Pancreas (tissue), 10 donors: ENCODE measurements around the gene CCDC93. TPM values are rescaled to one million over a fixed set of nuclear protein-coding genes. Genes with fewer than 3 reads are reported as not detected.
A peak's percentile ranks its signal among the peaks of the same experiment; 100 is the strongest.

Experiments
- ATAC-seq, 4 donors: fragments of 200-7000 bp; cut with Tn5 transposase; one replicate each; pipeline versions ENCODE4 v1.8.0 to v1.9.1; 2020; ENCODE audit warnings: mild to moderate bottlenecking in 4 of 4, moderate library complexity in 4 of 4
- DNase-seq, 6 donors: peaks; one replicate each; pipeline ENCODE4 v3.0.0-alpha.2; 2020
- FAIRE-seq: peaks from 2 replicates; lab custom pipeline; 2012; peaks lifted over from hg19 to GRCh38; lab: Jason Lieb, UNC
- H3K27ac ChIP-seq, 4 donors: fragments of 200-600 bp; sonication (generic); 1 replicate in 3 of 4; 2 replicates in 1 of 4; pipeline versions ENCODE4 v1.5.0 to v1.8.0; 2020
- H3K27me3 ChIP-seq, 4 donors: fragments of 200-600 bp; one replicate each; pipeline ENCODE4 v1.8.0; 2021
- H3K36me3 ChIP-seq, 3 donors: fragments of 200-600 bp; sonication (generic) in 1 of 3; one replicate each; pipeline versions ENCODE4 v1.5.0 to v1.8.0; 2020 to 2021
- H3K4me1 ChIP-seq, 3 donors: fragments of 200-600 bp; one replicate each; pipeline ENCODE4 v1.8.0; 2021
- H3K4me3 ChIP-seq, 4 donors: fragments of 200-600 bp; sonication (generic) in 2 of 4; one replicate each; pipeline versions ENCODE4 v1.5.0 to v1.8.0; 2020 to 2021
- H3K9me3 ChIP-seq, 4 donors: fragments of 200-600 bp; one replicate each; pipeline ENCODE4 v1.8.0; 2021
- CTCF ChIP-seq, 4 donors: fragments of 200-600 bp; sonication (generic) in 3 of 4; IDR thresholded peaks; one replicate each; pipeline versions ENCODE4 v1.5.0 to v1.8.0; 2021; ENCODE audit warnings: antibody characterized with exemption in 4 of 4
- whole genome bisulfite sequencing, 2 donors: extraction: QIAGEN DNeasy Blood & Tissue Kit; methylation state at CpG; one replicate each; pipeline ENCODE4 v1.1.7; 2013; 5-methylcytosine and 5-hydroxymethylcytosine counted together
- intact Hi-C, 3 donors: fragments of 100-400 bp; cut with DNase I; formaldehyde crosslinking; loops; one replicate each; pipeline versions ENCODE4 v1.11.1 to v1.14.2; 2022
- polyA plus RNA-seq, 2 donors: library from polyadenylated mRNA; stranded (reverse); fragments of 200-250 nt; gene quantifications; one replicate each; pipeline ENCODE4 v1.2.3, GENCODE V29; 2013
- total RNA-seq, 6 donors: library from RNA; stranded (reverse); fragmentation: NEBNext Ultra II Directional in 4 of 6; extraction: Animal tissue kit (Norgen Biotek cat#: 25700) in 4 of 6; gene quantifications; one replicate each; pipeline versions ENCODE4 v1.2.1 to v1.2.4, GENCODE V29; 2021 to 2023
- donor health status: healthy with polysubstance abuse.
- donor health status: DM: no; HTN: no; CAD: no; lungs with moderate emphysema.
- donor health status: DM: no; HTN: no; CAD: no.
- donor health status: control.
- donor health status: control.
- donor health status: Bipolar disorder and iron deficiency.
- donor health status: DM: yes; HTN: yes; CAD: no.
- donor health status: DM: no; HTN: no; CAD: no.
- donor health status: DM: no; HTN: no; CAD: no.
- donor health status: DM: yes; HTN: yes; CAD: no.

CCDC93 gene
- total and polyA plus RNA-seq, 8 donors = 8.2 to 28.6 (median 17.0) TPM

DNA sequence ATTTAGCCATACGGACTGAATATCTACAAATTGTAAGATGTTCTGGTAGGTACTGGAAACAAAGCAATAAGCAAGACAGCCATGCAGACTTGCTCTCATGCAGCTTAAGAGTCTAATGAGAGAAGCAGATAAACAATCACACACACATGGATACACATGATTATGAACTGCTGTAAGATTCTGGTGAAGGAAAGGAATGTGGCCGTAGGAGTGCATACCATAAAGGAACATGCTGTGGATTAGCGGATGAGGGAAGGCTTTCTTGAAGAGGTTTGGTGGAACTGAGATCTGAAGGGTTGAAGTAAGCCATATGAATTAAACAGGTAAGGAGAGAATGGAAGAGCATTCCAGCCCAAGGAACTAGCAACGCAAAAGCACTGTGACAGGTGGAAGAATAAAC, 13.8 kb downstream of the CCDC93 start:
- DNase-seq (no peak), FAIRE-seq (no peak), ATAC-seq (no peak)
- intact Hi-C loops = loop anchor here in 1 of 3 donors (10.0 kb wide), 1 partner anchor 165 kb away; no protein-coding TSS in a partner anchor
- no peak for TF ChIP-seq CTCF (IDR thresholded peaks at IDR 0.05)
- H3K27ac ChIP-seq = no peak overlapping the region
- H3K9me3 ChIP-seq = no peaks in the 10 kb centered on the region
- peaks cover 6 to 53% (median 9%) of the 10 kb centered on the region in 3 donors for H3K36me3 ChIP-seq
- H3K4me1 ChIP-seq = peaks cover 0 to 3% (median 0%) of the 10 kb centered on the region in 3 donors
- H3K27me3 ChIP-seq = no peaks in the 10 kb centered on the region
- H3K4me3 ChIP-seq = no peak overlapping the region
- 88 to 92% methylated on average over 4 of the region's 4 CpGs for WGBS, 2 donors

DNA sequence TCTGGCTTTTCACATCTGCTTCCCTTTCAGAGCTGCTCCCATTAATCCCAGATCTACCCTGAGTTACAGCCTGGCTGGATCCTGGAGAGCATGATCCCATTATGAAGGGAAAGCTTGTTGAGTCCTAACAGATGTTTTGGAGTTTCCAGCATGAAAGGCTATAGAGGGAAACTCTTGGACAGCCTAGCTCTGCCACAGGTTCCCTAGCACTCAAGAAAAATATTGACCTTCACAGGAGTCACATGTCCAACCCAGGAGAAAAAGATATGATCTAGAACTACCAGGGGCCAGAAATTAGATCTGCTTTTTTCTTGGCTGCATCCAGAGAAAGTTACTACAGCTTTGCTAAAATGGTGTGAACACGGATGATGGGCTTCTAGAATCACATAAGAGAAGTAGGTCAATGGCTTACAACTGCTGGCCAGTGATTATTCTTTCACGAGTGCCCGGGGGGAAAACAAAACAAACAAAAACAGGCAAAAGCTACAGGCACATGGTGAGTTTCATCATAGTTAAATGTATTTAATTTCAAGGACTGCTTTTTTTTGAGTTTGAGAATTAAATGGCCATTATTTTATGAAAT, 15.9 kb downstream of the CCDC93 start:
- Histone ChIP-seq H3K9me3 (no peaks in the 10 kb centered on the region), H3K27me3 (no peaks in the 10 kb centered on the region), H3K27ac (no peak overlapping the region), H3K4me1 (peaks cover 0 to 3% (median 0%) of the 10 kb centered on the region in 3 donors), H3K4me3 (no peak overlapping the region), H3K36me3 (peaks cover 6 to 62% (median 15%) of the 10 kb centered on the region in 3 donors)
- intact Hi-C loops = loop anchor here in 1 of 3 donors (10.0 kb wide), 1 partner anchor 163 kb away; no protein-coding TSS in a partner anchor
- DNase-seq (peak in 1 of 6 donors; percentile 10), ATAC-seq (peak; percentile 53 to 90 (median 76)), FAIRE-seq (no peak)
- WGBS, 2 donors = 52 to 70% methylated on average over 3 of the region's 3 CpGs
- TF ChIP-seq CTCF (IDR thresholded peaks at IDR 0.05) = no peak

DNA sequence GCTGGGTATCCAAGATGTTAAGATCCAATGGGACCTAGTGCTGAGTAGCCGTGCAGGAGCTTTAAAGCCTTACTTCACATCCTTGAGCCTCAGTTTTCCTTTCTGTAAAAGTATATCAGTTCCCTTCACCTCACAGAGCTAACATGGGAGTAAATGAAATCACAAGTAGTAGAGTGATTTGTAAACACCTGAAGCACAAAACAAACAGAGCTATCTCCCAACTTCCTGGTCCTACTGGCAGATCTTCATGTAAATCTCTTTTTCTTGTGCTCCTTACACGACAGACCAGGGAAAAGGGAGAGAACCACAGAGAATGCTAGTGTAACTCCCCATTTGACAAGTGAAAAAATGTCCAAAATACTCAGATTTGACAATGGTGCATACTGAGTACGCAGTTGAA, 17.3 kb downstream of the CCDC93 start:
- no peaks in the 10 kb centered on the region for H3K27me3 ChIP-seq
- no peak for TF ChIP-seq CTCF (IDR thresholded peaks at IDR 0.05)
- H3K4me1 ChIP-seq = peaks cover 0 to 3% (median 0%) of the 10 kb centered on the region in 3 donors
- FAIRE-seq (no peak), ATAC-seq (no peak), DNase-seq (no peak)
- H3K36me3 ChIP-seq = peaks cover 6 to 62% (median 15%) of the 10 kb centered on the region in 3 donors
- intact Hi-C loops = loop anchor here in 1 of 3 donors (10.0 kb wide), 1 partner anchor 162 kb away; no protein-coding TSS in a partner anchor
- 53 to 64% methylated on average over 3 of the region's 3 CpGs for WGBS, 2 donors
- no peak overlapping the region for H3K4me3 ChIP-seq
- H3K9me3 ChIP-seq = no peaks in the 10 kb centered on the region
- no peak overlapping the region for H3K27ac ChIP-seq

DNA sequence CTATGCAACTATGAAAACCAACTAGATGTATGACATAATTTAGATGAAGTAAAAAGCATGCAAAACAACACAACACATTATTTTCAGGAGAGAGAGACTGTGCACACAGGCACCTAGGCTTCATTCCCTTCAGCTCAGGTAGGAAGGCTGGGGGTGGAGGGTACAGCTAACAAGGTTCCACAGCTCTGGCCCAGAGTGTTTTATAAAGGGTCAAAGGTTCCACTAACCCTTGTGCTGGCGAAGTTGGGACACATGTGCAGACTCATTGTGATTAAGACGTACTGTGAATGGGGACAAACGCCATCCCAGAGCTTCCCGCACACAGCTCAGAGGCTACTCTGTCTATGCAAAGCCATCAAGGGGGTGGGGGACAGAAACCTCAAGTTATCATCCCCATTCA, 19.1 kb downstream of the CCDC93 start:
- intact Hi-C loops = loop anchor here in 1 of 3 donors (10.0 kb wide), 1 partner anchor 160 kb away; no protein-coding TSS in a partner anchor
- no peak for ATAC-seq

More for the DNA sequence above, 19.1 kb downstream of the CCDC93 start:
- DNase-seq (no peak), FAIRE-seq (no peak)
- H3K9me3 ChIP-seq = no peaks in the 10 kb centered on the region
- H3K27ac ChIP-seq = no peak overlapping the region
- TF ChIP-seq CTCF (IDR thresholded peaks at IDR 0.05) = no peak
- H3K4me3 ChIP-seq = no peak overlapping the region
- peaks cover 0 to 3% (median 0%) of the 10 kb centered on the region in 3 donors for H3K4me1 ChIP-seq
- peaks cover 7 to 54% (median 10%) of the 10 kb centered on the region in 3 donors for H3K36me3 ChIP-seq
- no peaks in the 10 kb centered on the region for H3K27me3 ChIP-seq
- WGBS, 2 donors = 81 to 93% methylated on average over 4 of the region's 4 CpGs
